Fibroblast of mammary gland (primary cell): ENCODE measurements around the gene DEFB129.

ENCODE experiments used
- DNase-seq: peaks from one replicate; pipeline ENCODE4 v3.0.0-alpha.2; 2010; ENCODE audit warnings: low read depth
- H3K4me3 ChIP-seq: 2 replicates; pipeline ENCODE4 v1.5.1; 2011; ENCODE audit warnings: low read depth, mild to moderate bottlenecking, low read length, moderate library complexity; ENCODE audit not compliant: control insufficient read depth
- TF ChIP-seq, protein P1 (sequence below): conservative IDR thresholded peaks from 2 replicates; pipeline ENCODE4 v1.5.1; 2011; ENCODE audit warnings: low read depth, low read length, inconsistent platforms; ENCODE audit not compliant: control insufficient read depth, insufficient read depth

DEFB129 gene

DNA sequence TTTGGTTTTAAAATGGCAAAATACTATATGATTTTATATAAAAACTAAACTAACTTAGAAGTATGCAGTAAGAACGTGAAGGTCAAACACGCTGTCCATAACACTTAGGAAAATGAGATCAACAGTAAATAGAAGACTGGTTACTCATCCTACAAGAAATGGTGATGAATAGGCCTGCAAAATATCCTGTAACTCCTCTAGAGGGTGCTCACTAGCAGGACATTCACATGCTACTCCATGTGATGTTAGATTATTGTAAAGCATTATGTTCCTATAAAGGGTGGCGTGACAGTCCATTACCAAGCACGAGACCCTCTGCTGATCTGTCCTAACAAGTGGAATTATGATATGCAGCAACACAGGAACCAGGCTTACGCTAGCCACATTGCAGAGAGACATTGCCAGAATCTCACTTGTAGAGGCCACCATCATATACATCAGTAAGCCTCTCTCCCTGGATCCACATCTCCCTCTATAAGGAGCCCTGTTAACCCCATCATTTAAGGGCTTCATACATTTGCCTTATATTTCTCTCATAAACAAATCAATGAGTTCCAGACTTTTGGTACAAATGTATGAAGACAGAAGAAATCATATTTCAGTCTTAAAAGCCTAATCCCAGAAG lies 18.0 kb upstream of the DEFB129 start:
- TF ChIP-seq, protein P1, sequence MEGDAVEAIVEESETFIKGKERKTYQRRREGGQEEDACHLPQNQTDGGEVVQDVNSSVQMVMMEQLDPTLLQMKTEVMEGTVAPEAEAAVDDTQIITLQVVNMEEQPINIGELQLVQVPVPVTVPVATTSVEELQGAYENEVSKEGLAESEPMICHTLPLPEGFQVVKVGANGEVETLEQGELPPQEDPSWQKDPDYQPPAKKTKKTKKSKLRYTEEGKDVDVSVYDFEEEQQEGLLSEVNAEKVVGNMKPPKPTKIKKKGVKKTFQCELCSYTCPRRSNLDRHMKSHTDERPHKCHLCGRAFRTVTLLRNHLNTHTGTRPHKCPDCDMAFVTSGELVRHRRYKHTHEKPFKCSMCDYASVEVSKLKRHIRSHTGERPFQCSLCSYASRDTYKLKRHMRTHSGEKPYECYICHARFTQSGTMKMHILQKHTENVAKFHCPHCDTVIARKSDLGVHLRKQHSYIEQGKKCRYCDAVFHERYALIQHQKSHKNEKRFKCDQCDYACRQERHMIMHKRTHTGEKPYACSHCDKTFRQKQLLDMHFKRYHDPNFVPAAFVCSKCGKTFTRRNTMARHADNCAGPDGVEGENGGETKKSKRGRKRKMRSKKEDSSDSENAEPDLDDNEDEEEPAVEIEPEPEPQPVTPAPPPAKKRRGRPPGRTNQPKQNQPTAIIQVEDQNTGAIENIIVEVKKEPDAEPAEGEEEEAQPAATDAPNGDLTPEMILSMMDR: peak; percentile 76
- DNase-seq: peak; percentile 81
- no peak overlapping the region for H3K4me3 ChIP-seq

DNA sequence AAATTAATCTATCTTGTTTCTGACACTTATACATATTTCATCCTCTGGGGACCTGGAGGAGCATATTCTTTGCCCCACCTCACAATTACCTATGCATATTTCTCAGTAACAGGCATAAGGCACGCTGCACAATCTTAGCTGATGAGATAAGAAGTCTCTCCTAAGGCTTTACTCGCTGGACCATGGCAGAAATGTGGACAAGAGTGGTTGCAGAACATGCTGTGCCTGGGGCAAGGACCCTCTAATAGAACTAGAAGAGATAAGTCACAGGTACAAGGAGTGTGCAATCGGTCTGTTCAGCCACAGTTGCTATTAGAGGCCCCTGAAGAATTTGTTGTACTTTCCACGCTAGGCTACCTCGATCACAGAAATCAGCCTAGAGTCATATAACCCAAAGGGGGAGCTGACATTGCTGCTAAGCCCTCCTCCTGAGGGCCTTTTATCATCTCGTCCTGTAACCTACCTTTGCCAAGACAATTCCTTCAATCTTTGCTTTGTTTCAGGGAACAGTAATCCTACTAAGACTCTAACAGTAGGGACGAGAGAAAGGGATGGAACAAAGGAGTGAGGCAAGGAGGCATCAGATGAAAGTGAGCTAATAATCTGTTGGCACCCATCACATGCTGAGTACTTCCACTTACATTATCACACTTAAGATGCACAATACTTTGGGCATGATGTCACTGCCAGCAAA lies 16.1 kb upstream of the DEFB129 start:
- H3K4me3 ChIP-seq: no peak overlapping the region
- no peak for DNase-seq
- TF ChIP-seq, protein P1: no peak

DNA sequence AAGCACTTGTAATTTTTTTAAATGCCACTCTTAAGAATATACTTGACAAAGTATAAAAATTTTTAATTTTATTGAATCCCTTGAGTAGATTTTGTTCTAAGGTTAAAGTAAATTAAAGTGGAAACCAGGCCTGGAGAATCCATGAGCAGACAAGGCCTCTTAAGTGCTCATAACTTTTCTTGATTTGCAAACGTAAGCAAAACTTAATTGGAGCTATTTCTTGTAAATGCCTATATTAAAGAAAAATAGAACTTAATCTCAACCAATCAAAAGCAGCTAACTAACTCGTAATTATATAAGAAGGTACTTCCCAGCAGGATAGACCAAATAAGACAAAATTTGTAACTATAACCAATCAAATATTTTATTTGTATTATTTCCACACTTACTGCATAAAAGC lies 12.7 kb upstream of the DEFB129 start:
- no peak for DNase-seq
- no peak overlapping the region for H3K4me3 ChIP-seq
- TF ChIP-seq, protein P1: no peak

DNA sequence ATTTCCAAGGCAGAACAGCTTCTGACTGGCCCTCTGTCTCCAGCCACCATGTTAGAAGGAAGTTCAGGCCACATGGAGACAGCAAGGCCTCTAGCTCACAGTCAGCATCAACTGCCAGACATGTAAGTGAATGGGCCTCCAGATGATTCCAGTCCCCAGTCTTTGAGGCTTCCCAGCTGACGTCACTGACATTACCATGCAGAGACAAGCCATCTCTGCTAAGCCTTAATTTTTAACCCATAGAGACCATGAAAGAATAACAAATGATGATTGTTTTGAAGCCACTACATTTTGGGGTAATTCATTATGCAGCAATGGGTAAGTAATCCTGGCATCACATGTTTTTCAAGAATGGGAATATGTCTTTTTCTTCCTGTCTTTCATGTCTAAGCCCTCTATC lies 11.3 kb upstream of the DEFB129 start:
- TF ChIP-seq, protein P1: no peak
- no peak overlapping the region for H3K4me3 ChIP-seq
- DNase-seq: no peak

DNA sequence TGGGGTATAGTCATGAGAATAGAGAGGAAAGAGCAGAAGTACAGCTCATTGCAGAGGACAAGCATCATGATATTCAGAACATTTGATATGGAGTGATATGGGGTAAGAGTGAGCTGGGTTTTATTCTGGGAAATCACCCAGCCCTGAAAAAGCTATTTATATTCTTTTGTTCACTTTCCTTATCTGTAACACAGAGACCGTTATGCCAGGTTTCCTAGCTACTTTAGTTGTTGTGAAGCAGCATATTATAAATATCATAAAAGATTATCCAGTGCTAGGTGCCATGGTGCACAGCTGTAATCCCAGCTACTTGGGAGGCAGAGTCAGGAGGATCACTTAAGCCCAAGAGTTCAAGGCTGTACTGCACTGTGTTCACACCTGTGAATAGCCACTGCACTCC lies 9.8 kb upstream of the DEFB129 start:
- no peak for DNase-seq

DNA sequence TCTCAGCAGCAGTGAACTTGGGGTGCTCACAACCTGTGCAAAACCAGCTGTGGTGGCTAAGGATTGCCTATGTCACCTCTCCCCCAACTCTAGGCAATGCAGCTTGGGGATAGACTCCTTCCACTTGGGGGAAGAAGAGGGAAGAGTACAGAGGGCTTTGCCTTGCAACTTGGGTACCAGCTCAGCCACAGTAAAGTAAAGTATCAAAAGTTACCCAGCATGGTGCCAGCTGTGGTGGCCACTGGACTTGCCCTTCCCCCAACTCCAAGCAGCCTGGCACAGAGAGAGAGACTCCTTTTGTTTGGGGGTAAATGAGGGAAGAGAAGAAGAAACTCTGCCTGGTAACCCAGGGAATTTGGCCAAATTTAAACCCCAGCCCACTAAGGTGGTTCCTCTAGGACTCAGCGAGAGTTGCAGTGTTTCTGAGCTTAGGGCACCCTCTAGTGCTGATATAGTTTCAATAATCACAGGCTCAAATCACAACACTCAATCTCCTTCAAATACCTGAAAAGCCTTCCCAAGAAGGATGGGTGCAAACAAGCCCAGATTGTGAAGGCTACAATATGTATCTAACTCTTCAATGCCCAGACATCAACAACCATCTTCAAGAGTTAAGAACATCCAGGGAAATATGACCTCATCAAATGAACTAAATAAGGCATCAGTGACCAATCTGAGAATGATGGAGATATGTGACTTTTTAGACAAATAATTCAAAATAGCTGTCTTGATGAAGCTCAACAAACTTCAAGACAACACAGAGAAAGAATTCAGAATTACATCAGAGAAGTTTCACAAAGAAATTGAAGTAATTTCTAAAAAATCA lies 7.6 kb upstream of the DEFB129 start:
- H3K4me3 ChIP-seq: no peak overlapping the region
- TF ChIP-seq, protein P1: peak; percentile 39
- peak; percentile 20 for DNase-seq

More for the DNA sequence above, 9.8 kb upstream of the DEFB129 start:
- TF ChIP-seq, protein P1: no peak
- H3K4me3 ChIP-seq: no peak overlapping the region
